ENCODE data around the gene SIX3. TPM values are rescaled to one million over a fixed set of nuclear protein-coding genes. Genes with fewer than 3 reads are reported as not detected.

SIX3 gene
- total and polyA plus RNA-seq, 8 donors: 0.19 to 1.7 (median 0.31) TPM

DNA sequence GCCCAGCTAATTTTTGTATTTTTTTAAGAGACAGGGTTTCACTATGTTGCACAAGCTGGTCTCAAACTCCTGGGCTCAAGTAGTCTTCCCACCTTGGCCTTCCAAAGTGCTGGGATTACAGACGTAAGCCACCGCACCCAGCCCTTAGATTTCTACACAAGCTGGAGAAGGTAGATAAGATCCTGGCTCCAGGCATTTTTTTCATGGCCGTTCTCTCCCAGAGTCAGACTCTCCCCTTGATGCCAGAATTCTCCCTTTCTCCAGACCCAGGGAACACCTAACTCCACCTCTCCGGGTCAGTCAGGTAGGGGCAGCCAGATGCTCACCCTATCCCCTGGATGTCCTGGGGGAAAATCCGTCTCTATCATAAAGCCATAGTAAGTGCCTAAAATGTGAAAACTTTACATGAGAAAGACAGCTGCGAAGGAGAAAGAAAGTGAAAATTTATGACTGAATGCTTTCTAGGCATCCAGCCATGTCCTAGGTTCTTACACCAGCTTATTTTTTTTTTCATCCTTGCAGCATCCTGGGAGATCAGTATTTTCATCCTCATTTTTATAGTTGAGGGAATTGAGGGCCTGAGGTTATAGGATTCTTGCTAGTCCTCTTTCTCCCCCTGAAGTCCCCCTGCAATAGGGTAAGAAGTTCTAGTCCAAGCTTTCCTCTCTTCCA, 16.3 kb downstream of the SIX3 start:
- DNase-seq (no peak), FAIRE-seq (no peak), ATAC-seq (no peak)
- no peak overlapping the region for H3K27ac ChIP-seq
- intact Hi-C loops (cut with DNase I): loop anchor here in 2 of 3 donors (5.0 to 10.0 kb wide), 3 partner anchors 473 to 903 kb away; no protein-coding TSS in a partner anchor
- H3K4me1 ChIP-seq: peaks cover 0 to 12% (median 6%) of the 10 kb centered on the region in 3 donors
- no peaks in the 10 kb centered on the region for H3K9me3 ChIP-seq
- H3K4me3 ChIP-seq: no peak overlapping the region
- WGBS, 2 donors: 65 to 71% methylated on average over 6 of the region's 6 CpGs
- H3K36me3 ChIP-seq: no peaks in the 10 kb centered on the region
- peaks cover 0 to 18% (median 5%) of the 10 kb centered on the region in 4 donors for H3K27me3 ChIP-seq
- TF ChIP-seq, protein P1, sequence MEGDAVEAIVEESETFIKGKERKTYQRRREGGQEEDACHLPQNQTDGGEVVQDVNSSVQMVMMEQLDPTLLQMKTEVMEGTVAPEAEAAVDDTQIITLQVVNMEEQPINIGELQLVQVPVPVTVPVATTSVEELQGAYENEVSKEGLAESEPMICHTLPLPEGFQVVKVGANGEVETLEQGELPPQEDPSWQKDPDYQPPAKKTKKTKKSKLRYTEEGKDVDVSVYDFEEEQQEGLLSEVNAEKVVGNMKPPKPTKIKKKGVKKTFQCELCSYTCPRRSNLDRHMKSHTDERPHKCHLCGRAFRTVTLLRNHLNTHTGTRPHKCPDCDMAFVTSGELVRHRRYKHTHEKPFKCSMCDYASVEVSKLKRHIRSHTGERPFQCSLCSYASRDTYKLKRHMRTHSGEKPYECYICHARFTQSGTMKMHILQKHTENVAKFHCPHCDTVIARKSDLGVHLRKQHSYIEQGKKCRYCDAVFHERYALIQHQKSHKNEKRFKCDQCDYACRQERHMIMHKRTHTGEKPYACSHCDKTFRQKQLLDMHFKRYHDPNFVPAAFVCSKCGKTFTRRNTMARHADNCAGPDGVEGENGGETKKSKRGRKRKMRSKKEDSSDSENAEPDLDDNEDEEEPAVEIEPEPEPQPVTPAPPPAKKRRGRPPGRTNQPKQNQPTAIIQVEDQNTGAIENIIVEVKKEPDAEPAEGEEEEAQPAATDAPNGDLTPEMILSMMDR (IDR thresholded peaks at IDR 0.05): no peak

GRCh38 chr2:44959855-44960254, 18.4 kb downstream of the SIX3 start:
- DNase-seq (no peak), FAIRE-seq (no peak), ATAC-seq (no peak)
- 74 to 86% methylated on average over 6 of the region's 6 CpGs for WGBS, 2 donors
- peaks cover 0 to 6% (median 3%) of the 10 kb centered on the region in 4 donors for H3K27me3 ChIP-seq
- TF ChIP-seq, protein P1 (IDR thresholded peaks at IDR 0.05): no peak
- peaks cover 0 to 6% (median 4%) of the 10 kb centered on the region in 3 donors for H3K4me1 ChIP-seq
- intact Hi-C loops (cut with DNase I): loop anchor here in 2 of 3 donors (5.0 to 10.0 kb wide), 3 partner anchors 475 to 905 kb away; no protein-coding TSS in a partner anchor
- no peak overlapping the region for H3K27ac ChIP-seq
- no peaks in the 10 kb centered on the region for H3K9me3 ChIP-seq
- H3K36me3 ChIP-seq: no peaks in the 10 kb centered on the region
- H3K4me3 ChIP-seq: no peak overlapping the region

- no peaks in the 10 kb centered on the region for H3K36me3 ChIP-seq
- intact Hi-C loops (cut with DNase I): no loop called here
- no peak overlapping the region for H3K4me3 ChIP-seq
- DNase-seq (no peak), ATAC-seq (no peak), FAIRE-seq (no peak)
- TF ChIP-seq, protein P1 (IDR thresholded peaks at IDR 0.05): no peak
- H3K9me3 ChIP-seq: no peaks in the 10 kb centered on the region
- H3K27me3 ChIP-seq: peaks cover 0 to 3% (median 0%) of the 10 kb centered on the region in 4 donors
- H3K4me1 ChIP-seq: no peaks in the 10 kb centered on the region
- 78 to 85% methylated on average over 5 of the region's 5 CpGs for WGBS, 2 donors
- H3K27ac ChIP-seq: no peak overlapping the region
Observed at GRCh38 chr2:44960871-44961270, 19.4 kb downstream of the SIX3 start.

GRCh38 chr2:44962176-44962695, 20.7 kb downstream of the SIX3 start:
- DNase-seq (no peak), ATAC-seq (no peak), FAIRE-seq (no peak)
- intact Hi-C loops (cut with DNase I): no loop called here
- 80 to 81% methylated on average over 5 of the region's 5 CpGs for WGBS, 2 donors
- Histone ChIP-seq H3K27me3 (peaks cover 0 to 3% (median 0%) of the 10 kb centered on the region in 4 donors), H3K9me3 (no peaks in the 10 kb centered on the region), H3K4me3 (no peak overlapping the region), H3K36me3 (no peaks in the 10 kb centered on the region), H3K27ac (no peak overlapping the region), H3K4me1 (no peaks in the 10 kb centered on the region)
- TF ChIP-seq, protein P1 (IDR thresholded peaks at IDR 0.05): no peak

DNA sequence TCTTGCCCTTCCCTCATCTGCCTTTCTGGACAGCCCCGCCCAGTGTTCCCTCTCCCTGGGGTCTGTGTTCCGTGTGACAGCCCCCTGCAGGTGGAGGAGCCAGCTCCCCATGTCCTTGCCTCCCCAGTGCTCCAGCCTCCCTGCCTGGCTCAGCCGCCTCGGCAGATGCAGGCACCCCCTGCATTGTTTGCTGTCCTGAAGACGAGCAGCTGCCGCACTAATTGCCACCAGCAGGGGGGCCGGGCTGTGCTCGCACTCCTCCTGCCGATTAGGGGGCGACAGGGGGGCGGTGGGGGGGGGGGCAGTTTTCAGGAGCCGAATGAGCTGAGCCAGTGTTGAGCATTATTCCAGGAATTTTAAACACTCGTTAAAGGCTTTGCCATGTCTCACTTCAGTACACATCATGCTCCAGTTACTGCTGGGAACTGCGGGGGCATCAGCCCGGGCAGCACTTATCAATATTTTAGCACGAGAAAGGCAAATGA, 23.3 kb downstream of the SIX3 start:
- Histone ChIP-seq H3K4me1 (no peaks in the 10 kb centered on the region), H3K27ac (no peak overlapping the region), H3K4me3 (no peak overlapping the region), H3K9me3 (no peaks in the 10 kb centered on the region), H3K36me3 (no peaks in the 10 kb centered on the region), H3K27me3 (peaks cover 0 to 3% (median 0%) of the 10 kb centered on the region in 4 donors)
- 19 to 23% methylated on average over 16 of the region's 16 CpGs for WGBS, 2 donors
- FAIRE-seq (no peak), DNase-seq (peak in 2 of 6 donors; percentile 27 to 69), ATAC-seq (peak; percentile 26 to 79 (median 58))
- intact Hi-C loops (cut with DNase I): no loop called here
- TF ChIP-seq, protein P1 (IDR thresholded peaks at IDR 0.05): no peak
